HEK293T (cell line): Measurements from ENCODE around the gene CELSR1.

Experiments used
- ARNT ChIP-seq: fragments of 450-650 bp; IDR thresholded peaks from 2 replicates; pipeline ENCODE4 v1.6.1; 2017; ENCODE audit warnings: mild to moderate bottlenecking
- BHLHE40 ChIP-seq: fragments of 450-650 bp; IDR thresholded peaks from 2 replicates; pipeline ENCODE4 v1.6.1; 2016; ENCODE audit warnings: mild to moderate bottlenecking, moderate library complexity, borderline replicate concordance
- ELF4 ChIP-seq: fragments of 450-650 bp; IDR thresholded peaks from 2 replicates; pipeline ENCODE4 v1.6.1; 2017; ENCODE audit warnings: antibody characterized with exemption
- FOXA1 ChIP-seq: fragments of 450-650 bp; IDR thresholded peaks from 2 replicates; pipeline ENCODE4 v1.6.1; 2016; ENCODE audit warnings: mild to moderate bottlenecking
- FOXK2 ChIP-seq: fragments of 450-650 bp; IDR thresholded peaks from 2 replicates; pipeline ENCODE4 v1.6.1; 2016; ENCODE audit warnings: mild to moderate bottlenecking
- HDGF ChIP-seq: fragments of 450-650 bp; IDR thresholded peaks from 2 replicates; pipeline ENCODE4 v1.6.1; 2017; ENCODE audit warnings: antibody characterized with exemption, borderline replicate concordance
- L3MBTL2 ChIP-seq: fragments of 450-650 bp; conservative IDR thresholded peaks from 2 replicates; pipeline ENCODE4 v1.6.1; 2016; ENCODE audit warnings: mild to moderate bottlenecking
- LEF1 ChIP-seq: fragments of 450-650 bp; IDR thresholded peaks from 2 replicates; pipeline ENCODE4 v1.6.1; 2017; ENCODE audit warnings: mild to moderate bottlenecking, borderline replicate concordance
- NFRKB ChIP-seq: fragments of 450-650 bp; IDR thresholded peaks from 2 replicates; pipeline ENCODE4 v1.6.1; 2016; ENCODE audit warnings: mild to moderate bottlenecking, moderate library complexity
- PKNOX1 ChIP-seq: fragments of 450-650 bp; IDR thresholded peaks from 2 replicates; pipeline ENCODE4 v1.6.1; 2016
- SP1 ChIP-seq: fragments of 450-650 bp; IDR thresholded peaks from 2 replicates; pipeline ENCODE4 v1.6.1; 2017
- SUZ12 ChIP-seq: fragments of 450-650 bp; IDR thresholded peaks from 2 replicates; pipeline ENCODE4 v1.6.1; 2016; ENCODE audit warnings: mild to moderate bottlenecking
- TARDBP ChIP-seq: fragments of 450-650 bp; IDR thresholded peaks from 2 replicates; pipeline ENCODE4 v1.6.1; 2016

- TF ChIP-seq FOXK2 (no peak), ELF4 (no peak), SP1 (no peak), ARNT (no peak), SUZ12 (no peak), L3MBTL2 (no peak), LEF1 (no peak), PKNOX1 (no peak), TARDBP (no peak), BHLHE40 (no peak), NFRKB (no peak), HDGF (no peak), FOXA1 (no peak)
Measured at GRCh38 chr22:46349238-46349637, 188.2 kb downstream of the CELSR1 start.
